B cell (primary cell): ENCODE results near the gene HSD17B1.

Experiments used
- CTCF ChIP-seq: fragments of 200-600 bp; IDR thresholded peaks from one replicate; pipeline ENCODE4 v1.8.0; 2022; ENCODE audit warnings: antibody characterized with exemption, mild to moderate bottlenecking
- EZH2 ChIP-seq: IDR thresholded peaks from 2 replicates; pipeline ENCODE4 v1.6.1; 2012; ENCODE audit warnings: borderline replicate concordance, low read depth, mild to moderate bottlenecking, moderate library complexity, low read length; ENCODE audit not compliant: insufficient read depth, poor library complexity, severe bottlenecking

DNA sequence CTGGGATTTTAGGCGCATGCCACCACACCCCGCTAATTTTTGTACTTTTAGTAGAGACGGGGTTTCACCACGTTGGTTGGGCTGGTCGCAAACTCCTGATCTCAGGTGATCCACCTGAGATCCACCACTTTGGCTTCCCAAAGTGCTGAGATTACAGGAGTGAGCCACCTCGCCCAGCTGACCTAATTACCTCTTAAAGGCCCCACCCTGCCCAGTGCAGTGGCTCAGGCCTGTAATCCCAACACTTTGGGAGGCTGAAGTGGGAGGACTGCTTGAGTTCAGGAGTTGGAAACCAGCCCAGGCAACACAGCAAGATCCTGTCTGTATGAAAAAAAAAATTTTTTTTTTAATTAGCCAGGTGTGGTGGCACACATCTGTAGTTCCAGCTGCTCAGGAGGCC lies 6.4 kb downstream of the HSD17B1 start:
- TF ChIP-seq CTCF, result no peak
- TF ChIP-seq EZH2, result no peak
